SK-N-SH treated with all-trans-retinoic acid at 6 μM for 48 hours (cell line): ENCODE data around the gene CYP4F12.

Experiments
- ARNTL ChIP-seq: fragments of 450-650 bp; formaldehyde crosslinking; IDR thresholded peaks from 2 replicates; pipeline ENCODE4 v1.5.0; 2020; ENCODE audit warnings: low read depth, mild to moderate bottlenecking, moderate library complexity, borderline replicate concordance
- CREB5 ChIP-seq: fragments of 250-450 bp; sonication (Bioruptor Pico); IDR thresholded peaks from 2 replicates; pipeline ENCODE4 v1.5.1; 2020; ENCODE audit warnings: low read depth, mild to moderate bottlenecking, moderate library complexity
- CSDC2 ChIP-seq: fragments of 250-450 bp; sonication (Bioruptor Pico); IDR thresholded peaks from 2 replicates; pipeline ENCODE4 v1.5.0; 2020; ENCODE audit warnings: mild to moderate bottlenecking, moderate library complexity
- OSR1 ChIP-seq: fragments of 250-450 bp; sonication (Bioruptor Pico); IDR thresholded peaks from 2 replicates; pipeline ENCODE4 v1.8.0; 2022; ENCODE audit warnings: moderate library complexity, mild to moderate bottlenecking, inconsistent platforms
- PATZ1 ChIP-seq: fragments of 250-450 bp; sonication (Bioruptor Pico); IDR thresholded peaks from 2 replicates; pipeline ENCODE4 v1.8.0; 2020; ENCODE audit warnings: mild to moderate bottlenecking, moderate library complexity, borderline replicate concordance
- POU6F1 ChIP-seq: fragments of 250-450 bp; sonication (Bioruptor Pico); IDR thresholded peaks from 2 replicates; pipeline ENCODE4 v1.8.0; 2021; ENCODE audit warnings: low read depth, mild to moderate bottlenecking, moderate library complexity, borderline replicate concordance
- PPARA ChIP-seq: fragments of 250-450 bp; sonication (Bioruptor Pico); IDR thresholded peaks from 2 replicates; pipeline ENCODE4 v1.5.0; 2020; ENCODE audit warnings: mild to moderate bottlenecking, borderline replicate concordance
- RARB ChIP-seq: fragments of 250-450 bp; sonication (Bioruptor Pico); IDR thresholded peaks from 2 replicates; pipeline ENCODE4 v1.8.0; 2021; ENCODE audit warnings: mild to moderate bottlenecking, moderate library complexity
- TCF4 ChIP-seq: fragments of 250-450 bp; sonication (Bioruptor Pico); IDR thresholded peaks from 2 replicates; pipeline ENCODE4 v1.8.0; 2021; ENCODE audit warnings: mild to moderate bottlenecking, moderate library complexity, borderline replicate concordance
- TSHZ2 ChIP-seq: fragments of 250-450 bp; sonication (Bioruptor Pico); IDR thresholded peaks from 2 replicates; pipeline ENCODE4 v1.5.0; 2020; ENCODE audit warnings: mild to moderate bottlenecking, moderate library complexity
- ZFP3 ChIP-seq: fragments of 250-450 bp; sonication (Bioruptor Pico); IDR thresholded peaks from 2 replicates; pipeline ENCODE4 v1.5.0; 2020; ENCODE audit warnings: mild to moderate bottlenecking, moderate library complexity
- ZFP30 ChIP-seq: fragments of 450-650 bp; formaldehyde crosslinking; IDR thresholded peaks from 2 replicates; pipeline ENCODE4 v1.5.0; 2022; ENCODE audit warnings: mild to moderate bottlenecking, moderate library complexity
- ZNF70 ChIP-seq: fragments of 450-650 bp; formaldehyde crosslinking; IDR thresholded peaks from 2 replicates; pipeline ENCODE4 v1.5.0; 2020; ENCODE audit warnings: mild to moderate bottlenecking, moderate library complexity
- ZNF8 ChIP-seq: fragments of 450-650 bp; formaldehyde crosslinking; IDR thresholded peaks from 2 replicates; pipeline ENCODE4 v1.5.0; 2020; ENCODE audit warnings: mild to moderate bottlenecking, moderate library complexity

- TF ChIP-seq ZFP30 (CRISPR knock-in tag) (no peak), ZFP3 (no peak), ZNF8 (no peak), TCF4 (no peak), RARB (CRISPR knock-in tag) (no peak), CREB5 (CRISPR knock-in tag) (no peak), POU6F1 (no peak), CSDC2 (CRISPR knock-in tag) (no peak), ARNTL (CRISPR knock-in tag) (no peak), PPARA (CRISPR knock-in tag) (no peak), TSHZ2 (no peak), PATZ1 (no peak), OSR1 (CRISPR knock-in tag) (no peak), ZNF70 (CRISPR knock-in tag) (no peak)
Measured at GRCh38 chr19:15680478-15681322, 7.8 kb downstream of the CYP4F12 start.
